A549 (cell line): ENCODE results near the gene LOX. TPM values are rescaled to one million over a fixed set of nuclear protein-coding genes. Genes with fewer than 3 reads are reported as not detected.

ENCODE experiments used
- ATAC-seq, 2 experiments: fragments of 200-7000 bp in 1 of 2; fragments of >200 bp in 1 of 2; cut with Nextera tagmentation in 1 of 2; cut with Tn5 transposase in 1 of 2; 3 replicates each; pipeline versions ENCODE4 v1.8.0 to v1.9.1; 2018 to 2020; ENCODE audit warnings: mild to moderate bottlenecking in 1 of 2, moderate library complexity in 1 of 2
- CTCF ChIA-PET: fragments of 300-600 bp; sonication (Branson Sonifier 250); formaldehyde crosslinking; extraction: SDS; loops from one replicate; lab custom pipeline; 2021; ENCODE audit warnings: antibody characterized with exemption, inconsistent platforms; lab: Yijun Ruan, JAX
- POLR2A ChIA-PET: fragments of 350-600 bp; formaldehyde crosslinking; extraction: SDS; loops from one replicate; lab custom pipeline; 2021; ENCODE audit warnings: antibody characterized with exemption, inconsistent platforms; lab: Yijun Ruan, JAX
- DNase-seq, 2 experiments: peaks; one replicate each; pipeline versions ENCODE4 v3.0.0 to v3.0.0-alpha.2; 2011 to 2016; ENCODE audit warnings: low read depth in 1 of 2, low spot score in 1 of 2
- FAIRE-seq: peaks from 2 replicates; lab custom pipeline; 2011; peaks lifted over from hg19 to GRCh38; lab: Jason Lieb, UNC
- H3K27ac ChIP-seq, 2 experiments: fragments of >200 bp; sonication (Bioruptor Twin); formaldehyde crosslinking; 3 replicates each; pipeline ENCODE4 v1.5.1; 2016 to 2017
- H3K4me1 ChIP-seq: fragments of >200 bp; sonication (Bioruptor Twin); formaldehyde crosslinking; 3 replicates; pipeline ENCODE4 v1.6.1; 2016
- H3K4me2 ChIP-seq: fragments of >200 bp; sonication (Bioruptor Twin); formaldehyde crosslinking; 3 replicates; pipeline ENCODE4 v1.6.1; 2016
- H3K4me3 ChIP-seq: fragments of >200 bp; sonication (Bioruptor Twin); formaldehyde crosslinking; 3 replicates; pipeline ENCODE4 v1.5.1; 2016
- H3K9me3 ChIP-seq: fragments of >200 bp; sonication (Bioruptor Twin); formaldehyde crosslinking; 3 replicates; pipeline ENCODE4 v1.6.1; 2016
- CTCF ChIP-seq: fragments of >200 bp; sonication (Bioruptor Twin); formaldehyde crosslinking; IDR thresholded peaks from 3 replicates; pipeline ENCODE4 v1.5.1; 2016
- EHMT2 ChIP-seq: fragments of 200-600 bp; sonication (generic); IDR thresholded peaks from 2 replicates; pipeline ENCODE4 v1.6.1; 2016; ENCODE audit warnings: antibody characterized with exemption, low read depth, mild to moderate bottlenecking, moderate library complexity
- ELK1 ChIP-seq: fragments of 150-350 bp; IDR thresholded peaks from 2 replicates; pipeline ENCODE4 v1.6.1; 2014; ENCODE audit warnings: low read depth, mild to moderate bottlenecking, low read length
- EP300 ChIP-seq, 2 experiments: fragments of >200 bp; sonication (Bioruptor Twin); formaldehyde crosslinking; IDR thresholded peaks; 2 replicates in 1 of 2; 3 replicates in 1 of 2; pipeline ENCODE4 v1.6.1; 2016 to 2017
- FOSL2 ChIP-seq, 2 experiments: fragments of 450-650 bp in 1 of 2; fragments of >200 bp in 1 of 2; sonication (Bioruptor Twin) in 1 of 2; formaldehyde crosslinking; IDR thresholded peaks; 2 replicates each; pipeline versions ENCODE4 v1.5.0 to v1.6.1; 2016 to 2020; ENCODE audit warnings: mild to moderate bottlenecking in 1 of 2, moderate library complexity in 1 of 2
- HDAC2 ChIP-seq: fragments of 200-600 bp; sonication (generic); IDR thresholded peaks from 2 replicates; pipeline ENCODE4 v1.6.1; 2016
- HES2 ChIP-seq: fragments of >200 bp; sonication (Bioruptor Twin); formaldehyde crosslinking; IDR thresholded peaks from 2 replicates; pipeline ENCODE4 v1.6.1; 2016
- HMGXB4 ChIP-seq: fragments of 250-450 bp; sonication (Bioruptor Pico); IDR thresholded peaks from 2 replicates; pipeline ENCODE4 v1.5.0; 2021; ENCODE audit warnings: mild to moderate bottlenecking, moderate library complexity, borderline replicate concordance
- HOXB13 ChIP-seq: fragments of 250-450 bp; sonication (Bioruptor Pico); IDR thresholded peaks from 2 replicates; pipeline ENCODE4 v1.5.0; 2020; ENCODE audit warnings: low read depth, mild to moderate bottlenecking, moderate library complexity
- JUN ChIP-seq, 2 experiments: fragments of >200 bp; sonication (Bioruptor Twin); formaldehyde crosslinking; IDR thresholded peaks; 2 replicates in 1 of 2; 3 replicates in 1 of 2; pipeline ENCODE4 v1.6.1; 2016 to 2017
- JUNB ChIP-seq: fragments of >200 bp; sonication (Bioruptor Twin); formaldehyde crosslinking; IDR thresholded peaks from 2 replicates; pipeline ENCODE4 v1.6.1; 2016
- KDM1A ChIP-seq: fragments of 200-600 bp; sonication (generic); IDR thresholded peaks from 2 replicates; pipeline ENCODE4 v1.6.1; 2016; ENCODE audit warnings: low read depth, mild to moderate bottlenecking
- KDM5A ChIP-seq: fragments of 200-600 bp; sonication (generic); IDR thresholded peaks from 2 replicates; pipeline ENCODE4 v1.6.1; 2016; ENCODE audit warnings: antibody characterized with exemption, mild to moderate bottlenecking
- MAX ChIP-seq: IDR thresholded peaks from 2 replicates; pipeline ENCODE4 v1.6.1; 2012
- MAZ ChIP-seq: fragments of 150-350 bp; IDR thresholded peaks from 2 replicates; pipeline ENCODE4 v1.6.1; 2014; ENCODE audit warnings: antibody characterized with exemption, low read depth, low read length, borderline replicate concordance
- NFE2L2 ChIP-seq: fragments of 150-350 bp; conservative IDR thresholded peaks from 2 replicates; pipeline ENCODE4 v1.6.1; 2014; ENCODE audit warnings: low read length
- POLR2AphosphoS2 ChIP-seq: conservative IDR thresholded peaks from 2 replicates; pipeline ENCODE4 v1.6.1; 2012; ENCODE audit warnings: low read length, improper control_type of control experiment, inconsistent platforms
- RAD21 ChIP-seq, 2 experiments: fragments of >200 bp in 1 of 2; sonication (Bioruptor Twin) in 1 of 2; formaldehyde crosslinking in 1 of 2; IDR thresholded peaks in 1 of 2; conservative IDR thresholded peaks in 1 of 2; 2 replicates in 1 of 2; 3 replicates in 1 of 2; pipeline ENCODE4 v1.6.1; 2012 to 2018; ENCODE audit warnings: inconsistent platforms in 1 of 2
- RFX5 ChIP-seq: fragments of 450-650 bp; IDR thresholded peaks from 2 replicates; pipeline ENCODE4 v1.7.1; 2014; ENCODE audit warnings: antibody characterized with exemption, mild to moderate bottlenecking, moderate library complexity
- SMC3 ChIP-seq: fragments of >200 bp; sonication (Bioruptor Twin); formaldehyde crosslinking; IDR thresholded peaks from 3 replicates; pipeline ENCODE4 v1.6.1; 2018; ENCODE audit warnings: inconsistent platforms
- SREBF2 ChIP-seq: fragments of 450-650 bp; IDR thresholded peaks from 2 replicates; pipeline ENCODE4 v1.6.1; 2014; ENCODE audit warnings: mild to moderate bottlenecking, moderate library complexity
- WGBS: methylation state at CpG from one replicate; pipeline ENCODE4 v1.1.6; 2017; ENCODE audit errors: missing lambda C conversion rate; 5-methylcytosine and 5-hydroxymethylcytosine counted together
- polyA plus RNA-seq, 4 experiments: library from polyadenylated mRNA; depleted of rRNA in 3 of 4; stranded (reverse); fragments of >200 nt; fragmentation: RNase III in 1 of 4; extraction: RNeasy Plus Mini Kit Qiagen cat#74134 plus additional on column Dnase treatment in 1 of 4; gene quantifications; 2 replicates in 3 of 4; 3 replicates in 1 of 4; pipeline ENCODE4 v1.2.3, GENCODE V29; 2011 to 2017
- TF ChIP-seq, protein P1 (sequence below): IDR thresholded peaks from 2 replicates; pipeline ENCODE4 v1.6.1; 2012; ENCODE audit warnings: low read depth, borderline replicate concordance

LOX gene
- polyA plus RNA-seq, 2 of the 4 experiments (the other 2 are of a cell fraction): 0.34 to 0.36 TPM

- Histone ChIP-seq H3K4me3 (peak overlapping the region; percentile 55), H3K4me2 (peak overlapping the region; percentile 100), H3K4me1 (peaks cover 11% of the 10 kb centered on the region; the same call in 1 of the 3 replicates), H3K9me3 (no peaks in the 10 kb centered on the region), H3K27ac (peak overlapping the region; percentile 12 to 33; a peak in 5 of 6 replicates)
- POLR2A ChIA-PET: no interaction called here
- CTCF ChIA-PET: interaction anchor here (0.5 to 3.8 kb wide), 23 partner anchors 8 to 132 kb away, joined by 3 to 36 read pairs (median 4); no protein-coding TSS in a partner anchor
- TF ChIP-seq RAD21 (conservative IDR thresholded peaks at IDR 0.05 in 1 of 2, IDR thresholded peaks at IDR 0.05 in 1 of 2) (peak; percentile 53 to 61), HES2 (no peak), CTCF (peak; percentile 64), MAX (peak; percentile 23; the same call in 1 of the 2 replicates), SMC3 (0 out of 3 replicates have a peak, but pooled peaks have one; percentile 34)
- 9% methylated on average over 25 of the region's 43 CpGs for WGBS
- ATAC-seq (peak; percentile 84 to 92), FAIRE-seq (no peak), DNase-seq (peak; percentile 51 to 73)
Measured at GRCh38 chr5:122076669-122077365, 1.2 kb downstream of the LOX start.

DNA sequence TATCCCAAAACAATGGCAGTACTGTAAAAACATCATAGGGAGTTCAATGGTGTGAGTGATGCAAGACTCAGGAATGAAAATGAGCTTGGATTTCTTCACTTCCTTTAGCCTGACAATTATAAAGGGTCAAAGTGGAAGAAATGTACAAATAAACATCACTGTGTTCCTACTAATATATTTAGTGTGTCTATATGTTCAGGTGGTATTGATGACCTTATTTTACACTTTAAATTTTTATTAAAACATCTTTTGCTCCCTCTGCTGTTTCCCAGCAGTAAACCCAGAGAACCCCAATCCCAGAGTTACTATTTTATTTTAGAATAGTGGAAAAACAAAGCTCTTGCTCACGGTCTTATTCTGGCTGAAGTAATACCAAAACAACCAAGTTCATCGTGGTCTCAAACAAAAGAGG is 2.0 kb downstream of the LOX start:
- no peak for TF ChIP-seq HOXB13
- no peak for TF ChIP-seq JUNB
- no peak for TF ChIP-seq SMC3
- no peak for TF ChIP-seq SREBF2
- no peak for TF ChIP-seq NFE2L2
- no peak for TF ChIP-seq POLR2AphosphoS2
- TF ChIP-seq HES2: no peak
- TF ChIP-seq HDAC2: no peak
- TF ChIP-seq KDM5A: no peak
- no peak for TF ChIP-seq HMGXB4 (CRISPR knock-in tag)
- TF ChIP-seq RFX5: no peak
- TF ChIP-seq, protein P1, sequence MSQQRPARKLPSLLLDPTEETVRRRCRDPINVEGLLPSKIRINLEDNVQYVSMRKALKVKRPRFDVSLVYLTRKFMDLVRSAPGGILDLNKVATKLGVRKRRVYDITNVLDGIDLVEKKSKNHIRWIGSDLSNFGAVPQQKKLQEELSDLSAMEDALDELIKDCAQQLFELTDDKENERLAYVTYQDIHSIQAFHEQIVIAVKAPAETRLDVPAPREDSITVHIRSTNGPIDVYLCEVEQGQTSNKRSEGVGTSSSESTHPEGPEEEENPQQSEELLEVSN: no peak
- TF ChIP-seq EHMT2: no peak
- TF ChIP-seq ELK1: no peak
- TF ChIP-seq FOSL2 (IDR thresholded peaks at IDR 0.05): no peak
- TF ChIP-seq FOSL2 (CRISPR knock-in tag; IDR thresholded peaks at IDR 0.05): no peak
- TF ChIP-seq MAZ: no peak
- no peak for TF ChIP-seq EP300 (IDR thresholded peaks at IDR 0.05)
- no peak for TF ChIP-seq KDM1A
- no peak for TF ChIP-seq JUN (IDR thresholded peaks at IDR 0.05)
- Histone ChIP-seq H3K4me3 (no peak overlapping the region), H3K4me1 (peaks cover 11% of the 10 kb centered on the region; the same call in 1 of the 3 replicates), H3K9me3 (no peaks in the 10 kb centered on the region), H3K4me2 (peak overlapping the region; percentile 100; the same call in 2 of the 3 replicates), H3K27ac (no peak overlapping the region)
- ChIA-PET POLR2A (no interaction called here), CTCF (interaction anchor here (0.5 to 3.8 kb wide), 18 partner anchors 9 to 131 kb away, joined by 3 to 36 read pairs (median 4); no protein-coding TSS in a partner anchor)
- DNase-seq (no peak), FAIRE-seq (no peak), ATAC-seq (no peak)
- WGBS: 82% methylated on average over 2 of the region's 2 CpGs
